Right atrium auricular region (tissue), 2 donors: ENCODE data around the gene GLUD1. TPM values are rescaled to one million over a fixed set of nuclear protein-coding genes. Genes with fewer than 3 reads are reported as not detected.
"Not testable (repeated sequence)": the region's sequence is repeated elsewhere in the genome, so short reads cannot be mapped to it uniquely, and the experiment has no call there.

Source experiments
- DNase-seq: peaks from one replicate; pipeline ENCODE4 v3.0.0-alpha.2; 2019; ENCODE audit warnings: low spot score
- H3K27ac ChIP-seq, 2 donors: fragments of 200-600 bp; sonication (generic); 1 replicate in 1 of 2; 2 replicates in 1 of 2; pipeline ENCODE4 v1.5.1; 2016 to 2019
- H3K27me3 ChIP-seq, 2 donors: fragments of 200-600 bp; sonication (generic); one replicate each; pipeline versions ENCODE4 v1.5.1 to v1.6.0; 2017 to 2019
- H3K36me3 ChIP-seq: fragments of 200-600 bp; sonication (generic); one replicate; pipeline ENCODE4 v1.5.1; 2016
- H3K4me1 ChIP-seq, 2 donors: fragments of 200-600 bp; sonication (generic); one replicate each; pipeline versions ENCODE4 v1.5.1 to v1.6.0; 2017 to 2019
- H3K4me3 ChIP-seq, 2 donors: fragments of 200-600 bp; sonication (generic); 1 replicate in 1 of 2; 2 replicates in 1 of 2; pipeline ENCODE4 v1.5.1; 2017 to 2019; ENCODE audit warnings: mild to moderate bottlenecking in 1 of 2, moderate library complexity in 1 of 2
- H3K9me3 ChIP-seq, 2 donors: fragments of 200-600 bp; sonication (generic); one replicate each; pipeline ENCODE4 v1.5.1; 2019
- total RNA-seq, 2 donors: library from RNA; depleted of rRNA; stranded (reverse); fragments of >200 nt; gene quantifications; one replicate each; pipeline ENCODE4 v1.1.0, GENCODE V29; 2016
- TF ChIP-seq, protein P1 (sequence below), 2 donors: fragments of 200-600 bp; sonication (generic); IDR thresholded peaks; one replicate each; pipeline ENCODE4 v1.5.1; 2019; ENCODE audit warnings: antibody characterized with exemption in 2 of 2

GLUD1 gene
- total RNA-seq, 2 donors from 2014 or later = 88.6 TPM

DNA sequence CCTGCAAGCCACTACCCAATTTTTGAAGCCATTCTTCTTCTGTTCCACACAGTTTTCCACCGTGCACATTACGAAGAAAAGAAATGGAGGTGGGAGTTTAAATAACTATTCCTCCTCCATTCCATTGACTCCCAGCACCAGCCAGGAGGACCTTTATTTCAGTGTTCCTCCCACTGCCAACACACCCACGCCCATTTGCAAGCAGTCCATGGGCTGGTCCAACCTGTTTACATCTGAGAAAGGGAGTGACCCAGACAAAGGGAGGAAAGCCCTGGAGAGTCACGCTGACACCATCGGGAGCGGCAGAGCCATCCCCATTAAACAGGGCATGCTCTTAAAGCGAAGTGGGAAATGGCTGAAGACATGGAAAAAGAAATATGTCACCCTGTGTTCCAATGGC, 86.3 kb downstream of the GLUD1 start:
- DNase-seq, H3K9me3 ChIP-seq: not testable (repeated sequence)

DNA sequence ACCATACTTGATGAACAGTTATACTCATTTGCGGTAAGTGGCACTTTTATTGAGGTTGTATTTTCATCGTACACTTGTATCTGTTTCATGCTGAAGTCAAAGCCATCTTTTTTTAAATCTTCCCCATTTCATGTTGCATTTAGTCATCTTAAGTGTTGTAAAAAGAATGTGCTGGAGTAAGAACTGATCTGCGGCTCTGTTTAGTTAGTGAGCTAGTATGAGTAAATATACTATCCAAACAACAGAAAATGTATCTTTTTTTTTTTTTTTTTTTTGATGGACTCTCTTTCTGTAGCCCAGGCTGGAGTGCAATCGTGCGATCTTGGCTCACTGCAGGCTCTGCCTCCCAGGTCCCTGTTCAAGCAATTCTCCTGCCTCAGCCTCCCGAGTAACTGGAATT, 87.0 kb downstream of the GLUD1 start:
- DNase-seq, H3K27ac ChIP-seq, H3K4me3 ChIP-seq, H3K36me3 ChIP-seq, H3K9me3 ChIP-seq, H3K27me3 ChIP-seq, H3K4me1 ChIP-seq: not testable (repeated sequence)

More for the DNA sequence above, 86.3 kb downstream of the GLUD1 start:
- not testable (repeated sequence) for H3K4me1 ChIP-seq, H3K36me3 ChIP-seq, H3K27ac ChIP-seq, H3K27me3 ChIP-seq, H3K4me3 ChIP-seq

DNA sequence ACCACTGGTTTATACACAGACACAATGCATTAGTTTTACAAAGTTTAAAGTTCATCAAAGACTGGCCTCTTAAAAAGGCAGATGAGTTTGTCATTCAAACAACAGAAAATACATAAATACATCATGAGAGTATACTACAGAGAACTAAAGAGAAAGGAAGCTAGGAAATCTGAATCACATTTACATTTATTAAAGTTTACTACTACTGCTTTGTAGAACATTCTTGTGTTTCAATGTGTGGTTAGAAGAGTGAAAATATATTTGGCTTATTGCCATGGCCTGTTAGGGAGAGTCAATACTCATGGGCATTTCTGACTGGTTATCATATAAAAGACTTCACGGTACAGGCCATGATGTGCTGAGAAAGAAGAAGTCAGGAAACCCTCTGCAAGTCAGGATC, 87.5 kb downstream of the GLUD1 start:
- not testable (repeated sequence) for H3K36me3 ChIP-seq, DNase-seq, H3K9me3 ChIP-seq, H3K27ac ChIP-seq, H3K27me3 ChIP-seq, H3K4me3 ChIP-seq, H3K4me1 ChIP-seq

DNA sequence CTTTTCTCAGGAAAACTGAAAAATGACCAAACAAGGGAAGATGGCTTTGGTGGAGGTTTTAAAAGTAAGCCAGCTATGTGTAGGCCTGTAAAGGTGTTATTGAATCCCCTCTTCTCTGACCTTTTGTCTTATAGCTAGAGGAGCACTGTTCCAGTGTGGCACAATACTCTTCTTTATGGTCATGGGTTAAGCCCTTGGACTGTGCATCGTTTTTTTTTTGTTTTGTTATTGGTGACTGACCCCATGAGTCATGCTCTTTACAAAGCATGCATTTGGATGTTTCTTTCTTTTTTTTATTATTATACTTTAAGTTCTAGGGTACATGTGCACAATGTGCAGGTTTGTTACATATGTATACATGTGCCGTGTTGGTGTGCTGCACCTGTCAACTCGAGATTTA, 94.2 kb downstream of the GLUD1 start:
- Histone ChIP-seq H3K4me1 (no peaks in the 10 kb centered on the region), H3K27ac (no peak overlapping the region), H3K4me3 (no peak overlapping the region), H3K36me3 (no peaks in the 10 kb centered on the region), H3K27me3 (no peaks in the 10 kb centered on the region), H3K9me3 (no peaks in the 10 kb centered on the region)
- DNase-seq = no peak
- TF ChIP-seq, protein P1, sequence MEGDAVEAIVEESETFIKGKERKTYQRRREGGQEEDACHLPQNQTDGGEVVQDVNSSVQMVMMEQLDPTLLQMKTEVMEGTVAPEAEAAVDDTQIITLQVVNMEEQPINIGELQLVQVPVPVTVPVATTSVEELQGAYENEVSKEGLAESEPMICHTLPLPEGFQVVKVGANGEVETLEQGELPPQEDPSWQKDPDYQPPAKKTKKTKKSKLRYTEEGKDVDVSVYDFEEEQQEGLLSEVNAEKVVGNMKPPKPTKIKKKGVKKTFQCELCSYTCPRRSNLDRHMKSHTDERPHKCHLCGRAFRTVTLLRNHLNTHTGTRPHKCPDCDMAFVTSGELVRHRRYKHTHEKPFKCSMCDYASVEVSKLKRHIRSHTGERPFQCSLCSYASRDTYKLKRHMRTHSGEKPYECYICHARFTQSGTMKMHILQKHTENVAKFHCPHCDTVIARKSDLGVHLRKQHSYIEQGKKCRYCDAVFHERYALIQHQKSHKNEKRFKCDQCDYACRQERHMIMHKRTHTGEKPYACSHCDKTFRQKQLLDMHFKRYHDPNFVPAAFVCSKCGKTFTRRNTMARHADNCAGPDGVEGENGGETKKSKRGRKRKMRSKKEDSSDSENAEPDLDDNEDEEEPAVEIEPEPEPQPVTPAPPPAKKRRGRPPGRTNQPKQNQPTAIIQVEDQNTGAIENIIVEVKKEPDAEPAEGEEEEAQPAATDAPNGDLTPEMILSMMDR (IDR thresholded peaks at IDR 0.05) = no peak

Other genes starting within 250 kb of the GLUD1 start
- 10 to 100 TPM; 57.0 to 81.3 TPM for gene MMRN2, start 137.2 kb downstream of the GLUD1 start, total RNA-seq
- 10 to 100 TPM; 20.9 to 33.8 TPM for gene SNCG, start 136.2 kb downstream of the GLUD1 start, total RNA-seq
- gene ADIRF, start 126.4 kb downstream of the GLUD1 start, total RNA-seq = 100 to 1,000 TPM in 1 of 2 donors, 10 to 100 TPM in 1; 67.8 to 195 TPM
- not detected for gene FAM25A, start 74.5 kb downstream of the GLUD1 start, total RNA-seq
- gene SHLD2, start 363 bp upstream of the GLUD1 start, total RNA-seq = 10 to 100 TPM; 13.5 to 16.5 TPM
- gene NUTM2A, start 130.6 kb upstream of the GLUD1 start, total RNA-seq = 1 to 10 TPM; 2.3 TPM